ENCODE data around the gene PALLD.

GRCh38 chr4:168790898-168791297 is 294.0 kb downstream of the PALLD start:
- TF ChIP-seq, protein P1, sequence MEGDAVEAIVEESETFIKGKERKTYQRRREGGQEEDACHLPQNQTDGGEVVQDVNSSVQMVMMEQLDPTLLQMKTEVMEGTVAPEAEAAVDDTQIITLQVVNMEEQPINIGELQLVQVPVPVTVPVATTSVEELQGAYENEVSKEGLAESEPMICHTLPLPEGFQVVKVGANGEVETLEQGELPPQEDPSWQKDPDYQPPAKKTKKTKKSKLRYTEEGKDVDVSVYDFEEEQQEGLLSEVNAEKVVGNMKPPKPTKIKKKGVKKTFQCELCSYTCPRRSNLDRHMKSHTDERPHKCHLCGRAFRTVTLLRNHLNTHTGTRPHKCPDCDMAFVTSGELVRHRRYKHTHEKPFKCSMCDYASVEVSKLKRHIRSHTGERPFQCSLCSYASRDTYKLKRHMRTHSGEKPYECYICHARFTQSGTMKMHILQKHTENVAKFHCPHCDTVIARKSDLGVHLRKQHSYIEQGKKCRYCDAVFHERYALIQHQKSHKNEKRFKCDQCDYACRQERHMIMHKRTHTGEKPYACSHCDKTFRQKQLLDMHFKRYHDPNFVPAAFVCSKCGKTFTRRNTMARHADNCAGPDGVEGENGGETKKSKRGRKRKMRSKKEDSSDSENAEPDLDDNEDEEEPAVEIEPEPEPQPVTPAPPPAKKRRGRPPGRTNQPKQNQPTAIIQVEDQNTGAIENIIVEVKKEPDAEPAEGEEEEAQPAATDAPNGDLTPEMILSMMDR (IDR thresholded peaks at IDR 0.05), result no peak
- TF ChIP-seq POLR2AphosphoS5 (IDR thresholded peaks at IDR 0.05; ENCODE audit: low read depth, low read length), result no peak
- TF ChIP-seq SIN3A (IDR thresholded peaks at IDR 0.05; ENCODE audit: borderline replicate concordance, insufficient read depth, low read depth, low read length), result no peak
- TF ChIP-seq TCF7L2 (IDR thresholded peaks at IDR 0.05; ENCODE audit: low read depth, low read length), result no peak

All from Panc1 (cell line).